Activated T-cell treated with anti-CD3 and anti-CD28 coated beads, Interleukin-2, amount 50 U/mL, for 4 hours (primary cell): Measurements from ENCODE around the gene SARNP. TPM values are rescaled to one million over a fixed set of nuclear protein-coding genes. Genes with fewer than 3 reads are reported as not detected.
A peak's percentile ranks its signal among the peaks of the same experiment; 100 is the strongest.
"Not testable (repeated sequence)": the region's sequence is repeated elsewhere in the genome, so short reads cannot be mapped to it uniquely, and the experiment has no call there.

Experiments
- ATAC-seq, 2 donors: fragments of 200-7000 bp; cut with Tn5 transposase; one replicate each; pipeline ENCODE4 v1.10.0; 2021
- DNase-seq: peaks from one replicate; pipeline ENCODE4 v3.0.0-alpha.2; 2020
- H3K27me3 Mint-ChIP-seq: one replicate; pipeline ENCODE4 v1.8.0; 2021; ENCODE audit warnings: low read depth, mixed read lengths
- H3K36me3 Mint-ChIP-seq: one replicate; pipeline ENCODE4 v1.8.0; 2022; ENCODE audit warnings: mixed read lengths; ENCODE audit not compliant: insufficient read depth
- H3K4me1 Mint-ChIP-seq: one replicate; pipeline ENCODE4 v1.8.0; 2021; ENCODE audit warnings: low read depth, mixed read lengths
- H3K4me3 Mint-ChIP-seq: one replicate; pipeline ENCODE4 v1.8.0; 2021; ENCODE audit warnings: mild to moderate bottlenecking, moderate library complexity, mixed read lengths
- H3K9me3 Mint-ChIP-seq: one replicate; pipeline ENCODE4 v1.8.0; 2021; ENCODE audit warnings: mixed read lengths
- total RNA-seq, 3 donors: library from RNA; stranded (reverse); gene quantifications; one replicate each; pipeline ENCODE4 v1.2.1, GENCODE V29; 2021

SARNP gene
- total RNA-seq, 3 donors from 2014 or later, result 65.8 to 78.5 (median 69.6) TPM

- Mint-ChIP-seq H3K27me3 (peaks cover 11% of the 10 kb centered on the region), H3K9me3 (no peaks in the 10 kb centered on the region), H3K4me1 (peaks cover 6% of the 10 kb centered on the region), H3K4me3 (no peak overlapping the region), H3K36me3 (no peaks in the 10 kb centered on the region)
- no peak for DNase-seq
- ATAC-seq, result no peak
Observed at GRCh38 chr12:55845785-55846496, 28.4 kb upstream of the SARNP start.

- Mint-ChIP-seq H3K36me3 (no peaks in the 10 kb centered on the region), H3K4me1 (peaks cover 6% of the 10 kb centered on the region), H3K9me3 (no peaks in the 10 kb centered on the region), H3K27me3 (peaks cover 6% of the 10 kb centered on the region), H3K4me3 (no peak overlapping the region)
- DNase-seq, result no peak
- ATAC-seq, result no peak
Observed at GRCh38 chr12:55845361-55845760, 27.8 kb upstream of the SARNP start.

- DNase-seq (no peak), ATAC-seq (no peak)
- Mint-ChIP-seq H3K36me3 (no peaks in the 10 kb centered on the region), H3K9me3 (no peaks in the 10 kb centered on the region), H3K4me3 (no peak overlapping the region), H3K4me1 (peaks cover 6% of the 10 kb centered on the region), H3K27me3 (peaks cover 4% of the 10 kb centered on the region)
Observed at GRCh38 chr12:55844961-55845360, 27.4 kb upstream of the SARNP start.

GRCh38 chr12:55843431-55843830 is 25.9 kb upstream of the SARNP start:
- H3K4me3 Mint-ChIP-seq, result no peak overlapping the region
- H3K4me1 Mint-ChIP-seq, result peaks cover 6% of the 10 kb centered on the region
- no peaks in the 10 kb centered on the region for H3K36me3 Mint-ChIP-seq
- H3K27me3 Mint-ChIP-seq, result no peaks in the 10 kb centered on the region
- DNase-seq (no peak), ATAC-seq (no peak)
- no peaks in the 10 kb centered on the region for H3K9me3 Mint-ChIP-seq

- Mint-ChIP-seq H3K4me3 (no peak within 1 kb of the TSS), H3K27me3 (no peaks in the 10 kb centered on the region), H3K9me3 (no peaks in the 10 kb centered on the region), H3K4me1 (peaks cover 6% of the 10 kb centered on the region), H3K36me3 (no peaks in the 10 kb centered on the region)
- DNase-seq (no peak), ATAC-seq (no peak)
Observed at GRCh38 chr12:55842681-55843429, 25.3 kb upstream of the SARNP start, which contains the start of gene MMP19. Gene MMP19, minus strand, starts transcription at chr12:55842936. Its CDS starts 106 bp downstream, at chr12:55842830.

- H3K4me3 Mint-ChIP-seq, result no peak overlapping the region
- no peak for DNase-seq
- ATAC-seq, result no peak
Observed at GRCh38 chr12:55840581-55841351, 23.2 kb upstream of the SARNP start.

GRCh38 chr12:55839345-55840140 is 22.0 kb upstream of the SARNP start:
- Mint-ChIP-seq H3K27me3 (no peaks in the 10 kb centered on the region), H3K4me3 (no peak overlapping the region), H3K36me3 (no peaks in the 10 kb centered on the region), H3K9me3 (no peaks in the 10 kb centered on the region), H3K4me1 (peaks cover 3% of the 10 kb centered on the region)
- no peak for DNase-seq
- no peak for ATAC-seq

More at GRCh38 chr12:55840581-55841351, 23.2 kb upstream of the SARNP start:
- Mint-ChIP-seq H3K9me3 (no peaks in the 10 kb centered on the region), H3K27me3 (no peaks in the 10 kb centered on the region), H3K36me3 (no peaks in the 10 kb centered on the region), H3K4me1 (peaks cover 3% of the 10 kb centered on the region)

GRCh38 chr12:55838361-55838760 is 20.8 kb upstream of the SARNP start:
- H3K9me3 Mint-ChIP-seq, result no peaks in the 10 kb centered on the region
- H3K4me3 Mint-ChIP-seq, result no peak overlapping the region
- H3K4me1 Mint-ChIP-seq, result peaks cover 3% of the 10 kb centered on the region
- H3K36me3 Mint-ChIP-seq, result no peaks in the 10 kb centered on the region
- no peaks in the 10 kb centered on the region for H3K27me3 Mint-ChIP-seq
- no peak for DNase-seq
- no peak for ATAC-seq

GRCh38 chr12:55834400-55834799 is 16.9 kb upstream of the SARNP start:
- ATAC-seq, H3K4me3 Mint-ChIP-seq, H3K9me3 Mint-ChIP-seq, DNase-seq, H3K36me3 Mint-ChIP-seq, H3K27me3 Mint-ChIP-seq: not testable (repeated sequence)
- H3K4me1 Mint-ChIP-seq, result peaks cover 16% of the 10 kb centered on the region

- H3K9me3 Mint-ChIP-seq, result no peaks in the 10 kb centered on the region
- DNase-seq (no peak), ATAC-seq (no peak)
- no peak overlapping the region for H3K4me3 Mint-ChIP-seq
- no peaks in the 10 kb centered on the region for H3K27me3 Mint-ChIP-seq
- H3K36me3 Mint-ChIP-seq, result peaks cover 2% of the 10 kb centered on the region
- peaks cover 21% of the 10 kb centered on the region for H3K4me1 Mint-ChIP-seq
Observed at GRCh38 chr12:55833056-55833455, 15.5 kb upstream of the SARNP start.

- no peaks in the 10 kb centered on the region for H3K9me3 Mint-ChIP-seq
- no peaks in the 10 kb centered on the region for H3K27me3 Mint-ChIP-seq
- peak overlapping the region; percentile 93 for H3K4me3 Mint-ChIP-seq
- ATAC-seq, result no peak
- peaks cover 12% of the 10 kb centered on the region for H3K36me3 Mint-ChIP-seq
- DNase-seq, result no peak
- H3K4me1 Mint-ChIP-seq, result peaks cover 33% of the 10 kb centered on the region
Observed at GRCh38 chr12:55831447-55831815, 13.9 kb upstream of the SARNP start.

- peak; percentile 49 for DNase-seq
- no peaks in the 10 kb centered on the region for H3K27me3 Mint-ChIP-seq
- H3K9me3 Mint-ChIP-seq, result no peaks in the 10 kb centered on the region
- peak overlapping the region; percentile 93 for H3K4me3 Mint-ChIP-seq
- no peak for ATAC-seq
- peaks cover 38% of the 10 kb centered on the region for H3K4me1 Mint-ChIP-seq
- peaks cover 12% of the 10 kb centered on the region for H3K36me3 Mint-ChIP-seq
Observed at GRCh38 chr12:55830601-55831446, 13.3 kb upstream of the SARNP start.

- Mint-ChIP-seq H3K27me3 (no peaks in the 10 kb centered on the region), H3K4me3 (peak overlapping the region; percentile 93), H3K4me1 (peaks cover 42% of the 10 kb centered on the region)
Observed at GRCh38 chr12:55829967-55830600, 12.6 kb upstream of the SARNP start.

More at GRCh38 chr12:55829967-55830600, 12.6 kb upstream of the SARNP start:
- DNase-seq (peak; percentile 17), ATAC-seq (peak; percentile 16 to 24)
- no peaks in the 10 kb centered on the region for H3K9me3 Mint-ChIP-seq
- peaks cover 12% of the 10 kb centered on the region for H3K36me3 Mint-ChIP-seq
